ENCODE data around the gene NGDN.
"Not testable (repeated sequence)": the region's sequence is repeated elsewhere in the genome, so short reads cannot be mapped to it uniquely, and the experiment has no call there.

Gene NGDN

GRCh38 chr14:23438101-23438971 lies 31.2 kb upstream of the NGDN start:
- in situ Hi-C loops (cut with MboI; ENCODE audit: low sequenced_read_pairs), result no loop called here

GRCh38 chr14:23439107-23439835 lies 30.2 kb upstream of the NGDN start:
- in situ Hi-C loops (cut with MboI; ENCODE audit: low sequenced_read_pairs), result no loop called here

- in situ Hi-C loops (cut with MboI; ENCODE audit: low sequenced_read_pairs), result no loop called here
These were observed 28.4 kb upstream of the NGDN start for GRCh38 chr14:23441076-23441475.

- in situ Hi-C loops (cut with MboI; ENCODE audit: low sequenced_read_pairs), result no loop called here
These were observed 26.7 kb upstream of the NGDN start for GRCh38 chr14:23442721-23443356.

GRCh38 chr14:23443411-23443812 lies 26.1 kb upstream of the NGDN start:
- in situ Hi-C loops (cut with MboI; ENCODE audit: low sequenced_read_pairs), result no loop called here

GRCh38 chr14:23443881-23444280 lies 25.6 kb upstream of the NGDN start:
- in situ Hi-C loops (cut with MboI; ENCODE audit: low sequenced_read_pairs), result no loop called here

- in situ Hi-C loops (cut with MboI; ENCODE audit: low sequenced_read_pairs), result no loop called here
These were observed 25.2 kb upstream of the NGDN start for GRCh38 chr14:23444314-23444713.

- in situ Hi-C loops (cut with MboI; ENCODE audit: low sequenced_read_pairs), result no loop called here
These were observed 23.7 kb upstream of the NGDN start for GRCh38 chr14:23445773-23446172.

- in situ Hi-C loops (cut with MboI; ENCODE audit: low sequenced_read_pairs), result no loop called here
These were observed 23.1 kb upstream of the NGDN start for GRCh38 chr14:23446291-23446851.

GRCh38 chr14:23447361-23448350 lies 21.8 kb upstream of the NGDN start:
- in situ Hi-C loops (cut with MboI; ENCODE audit: low sequenced_read_pairs), result no loop called here

GRCh38 chr14:23449314-23449713 lies 20.2 kb upstream of the NGDN start:
- in situ Hi-C loops (cut with MboI; ENCODE audit: low sequenced_read_pairs), result no loop called here

GRCh38 chr14:23450379-23450778 lies 19.1 kb upstream of the NGDN start:
- in situ Hi-C loops (cut with MboI; ENCODE audit: low sequenced_read_pairs), result no loop called here

GRCh38 chr14:23452237-23452636 lies 17.3 kb upstream of the NGDN start:
- in situ Hi-C loops (cut with MboI; ENCODE audit: low sequenced_read_pairs), result no loop called here

- in situ Hi-C loops (cut with MboI; ENCODE audit: low sequenced_read_pairs), result no loop called here
These were observed 15.1 kb upstream of the NGDN start for GRCh38 chr14:23454445-23454856.

- in situ Hi-C loops (cut with MboI; ENCODE audit: low sequenced_read_pairs), result not testable (repeated sequence)
These were observed 12.5 kb upstream of the NGDN start for GRCh38 chr14:23456883-23457586.

GRCh38 chr14:23457587-23458445 lies 11.7 kb upstream of the NGDN start:
- in situ Hi-C loops (cut with MboI; ENCODE audit: low sequenced_read_pairs), result no loop called here

GRCh38 chr14:23460960-23461359 lies 8.5 kb upstream of the NGDN start:
- in situ Hi-C loops (cut with MboI; ENCODE audit: low sequenced_read_pairs), result no loop called here

GRCh38 chr14:23464700-23465099 lies 4.8 kb upstream of the NGDN start:
- in situ Hi-C loops (cut with MboI; ENCODE audit: low sequenced_read_pairs), result no loop called here

GRCh38 chr14:23465261-23465660 lies 4.2 kb upstream of the NGDN start:
- in situ Hi-C loops (cut with MboI; ENCODE audit: low sequenced_read_pairs), result no loop called here

Data from HL-60/S4 (cell line).